Measurements from ENCODE around the gene SND1. TPM values are rescaled to one million over a fixed set of nuclear protein-coding genes. Genes with fewer than 3 reads are reported as not detected.

The SND1 gene
- total and polyA plus RNA-seq, 2 donors (not counting 1 experiment from before 2014, with no cell fraction given) = 44.4 to 165 TPM

GRCh38 chr7:128116740-128117139 is 464.7 kb downstream of the SND1 start:
- H4K20me1 ChIP-seq (ENCODE audit: control insufficient read depth, insufficient read depth, low read length, poor library complexity, severe bottlenecking) = no peaks in the 10 kb centered on the region
- no peaks in the 10 kb centered on the region for H3K79me2 ChIP-seq (ENCODE audit: control insufficient read depth, insufficient read depth, low read length)
- H3K9me3 Mint-ChIP-seq (ENCODE audit: insufficient read depth) = no peaks in the 10 kb centered on the region
- H3K4me3 ChIP-seq (ENCODE audit: control extremely low read depth in 1 of 5, extremely low read depth in 1 of 5, insufficient read depth in 1 of 5, low read depth in 2 of 5, low read length in 4 of 5) = no peak overlapping the region
- no peaks in the 10 kb centered on the region for H3K27me3 ChIP-seq (replicated peaks in 1 of 4; ENCODE audit: control extremely low read depth in 1 of 4, control insufficient read depth in 3 of 4, insufficient read depth in 4 of 4, low read length in 3 of 4)
- ChIA-PET CTCF (interaction anchor here (3.4 kb wide), 1 partner anchor 18 kb away, joined by 16 read pairs; no protein-coding TSS in a partner anchor), POLR2A (no interaction called here)
- ATAC-seq (ENCODE audit: low read depth) (no peak), DNase-seq (no peak)
- H3K9me3 ChIP-seq (ENCODE audit: control extremely low read depth in 1 of 3, control insufficient read depth in 2 of 3, insufficient read depth in 1 of 3, low read length in 2 of 3) = peaks cover 0 to 10% (median 0%) of the 10 kb centered on the region in 3 donors
- peaks cover 44% of the 10 kb centered on the region for H3K4me1 Mint-ChIP-seq
- no peak overlapping the region for H3K4me3 Mint-ChIP-seq
- 94% methylated on average over 8 of the region's 9 CpGs for WGBS (ENCODE audit: insufficient coverage)
- H3K27ac ChIP-seq (ENCODE audit: low read length in 2 of 2) = no peak overlapping the region
- peaks cover 30 to 36% of the 10 kb centered on the region in 2 donors for H3K4me1 ChIP-seq (ENCODE audit: control insufficient read depth in 2 of 2, insufficient read depth in 2 of 2, low read length in 2 of 2)
- no peaks in the 10 kb centered on the region for H3K27me3 Mint-ChIP-seq
- no peak overlapping the region for H3K9ac ChIP-seq (ENCODE audit: low read length)
- H3K27ac Mint-ChIP-seq = no peak overlapping the region
- intact Hi-C loops (cut with micrococcal nuclease) = no loop called here
- no peaks in the 10 kb centered on the region for H3K36me3 ChIP-seq (replicated peaks in 1 of 2; ENCODE audit: control extremely low read depth in 1 of 2, control insufficient read depth in 1 of 2, extremely low read depth in 1 of 2, insufficient read depth in 2 of 2, low read length in 1 of 2)
- TF ChIP-seq EZH2 (IDR thresholded peaks at IDR 0.05; ENCODE audit: borderline replicate concordance, insufficient read depth, low read depth, low read length, poor library complexity, severe bottlenecking) (no peak), CTCF (IDR thresholded peaks at IDR 0.05) (no peak)
- H3K4me2 ChIP-seq (replicated peaks; ENCODE audit: low read depth, low read length, poor library complexity, severe bottlenecking) = no peak overlapping the region
- H2AFZ ChIP-seq (ENCODE audit: insufficient read depth, low read depth, low read length, poor library complexity, severe bottlenecking) = no peak overlapping the region

GRCh38 chr7:128117691-128118090 is 465.7 kb downstream of the SND1 start:
- Mint-ChIP-seq H3K4me3 (peak overlapping the region; percentile 46), H3K9me3 (ENCODE audit: insufficient read depth) (no peaks in the 10 kb centered on the region), H3K27ac (no peak overlapping the region), H3K4me1 (peaks cover 36% of the 10 kb centered on the region), H3K27me3 (no peaks in the 10 kb centered on the region)
- Histone ChIP-seq H3K9ac (ENCODE audit: low read length) (no peak overlapping the region), H3K9me3 (ENCODE audit: control extremely low read depth in 1 of 3, control insufficient read depth in 2 of 3, insufficient read depth in 1 of 3, low read length in 2 of 3) (peaks cover 0 to 10% (median 0%) of the 10 kb centered on the region in 3 donors), H3K27ac (ENCODE audit: low read length in 2 of 2) (no peak overlapping the region), H4K20me1 (ENCODE audit: control insufficient read depth, insufficient read depth, low read length, poor library complexity, severe bottlenecking) (no peaks in the 10 kb centered on the region), H3K36me3 (replicated peaks in 1 of 2; ENCODE audit: control extremely low read depth in 1 of 2, control insufficient read depth in 1 of 2, extremely low read depth in 1 of 2, insufficient read depth in 2 of 2, low read length in 1 of 2) (no peaks in the 10 kb centered on the region), H3K4me2 (replicated peaks; ENCODE audit: low read depth, low read length, poor library complexity, severe bottlenecking) (peak overlapping the region; percentile 42), H3K4me1 (ENCODE audit: control insufficient read depth in 2 of 2, insufficient read depth in 2 of 2, low read length in 2 of 2) (peaks cover 20 to 26% of the 10 kb centered on the region in 2 donors), H3K27me3 (replicated peaks in 1 of 4; ENCODE audit: control extremely low read depth in 1 of 4, control insufficient read depth in 3 of 4, insufficient read depth in 4 of 4, low read length in 3 of 4) (no peaks in the 10 kb centered on the region), H3K79me2 (ENCODE audit: control insufficient read depth, insufficient read depth, low read length) (no peaks in the 10 kb centered on the region), H3K4me3 (ENCODE audit: control extremely low read depth in 1 of 5, extremely low read depth in 1 of 5, insufficient read depth in 1 of 5, low read depth in 2 of 5, low read length in 4 of 5) (no peak overlapping the region), H2AFZ (ENCODE audit: insufficient read depth, low read depth, low read length, poor library complexity, severe bottlenecking) (no peak overlapping the region)
- DNase-seq = no peak
- intact Hi-C loops (cut with micrococcal nuclease) = no loop called here
- POLR2A ChIA-PET = interaction anchor here (1.2 kb wide), 1 partner anchor 9 kb away, joined by 4 read pairs; no protein-coding TSS in a partner anchor
- ATAC-seq (ENCODE audit: low read depth) = peak; percentile 56
- CTCF ChIA-PET = interaction anchor here (0.9 to 1.0 kb wide), 2 partner anchors 18 to 19 kb away, joined by 3 read pairs; no protein-coding TSS in a partner anchor
- TF ChIP-seq EZH2 (IDR thresholded peaks at IDR 0.05; ENCODE audit: borderline replicate concordance, insufficient read depth, low read depth, low read length, poor library complexity, severe bottlenecking) = no peak
- TF ChIP-seq CTCF (IDR thresholded peaks at IDR 0.05) = no peak
- 51% methylated on average over 5 of the region's 6 CpGs for WGBS (ENCODE audit: insufficient coverage)

All from B cell (primary cell).